Nucleus accumbens (tissue), 56 donors: ENCODE measurements around the gene CSRNP3.

Experiments used
- DNase-seq, 56 donors: peaks; one replicate each; lab custom pipeline; 2025; lab: John Stamatoyannopoulos, UW

Gene CSRNP3

DNA sequence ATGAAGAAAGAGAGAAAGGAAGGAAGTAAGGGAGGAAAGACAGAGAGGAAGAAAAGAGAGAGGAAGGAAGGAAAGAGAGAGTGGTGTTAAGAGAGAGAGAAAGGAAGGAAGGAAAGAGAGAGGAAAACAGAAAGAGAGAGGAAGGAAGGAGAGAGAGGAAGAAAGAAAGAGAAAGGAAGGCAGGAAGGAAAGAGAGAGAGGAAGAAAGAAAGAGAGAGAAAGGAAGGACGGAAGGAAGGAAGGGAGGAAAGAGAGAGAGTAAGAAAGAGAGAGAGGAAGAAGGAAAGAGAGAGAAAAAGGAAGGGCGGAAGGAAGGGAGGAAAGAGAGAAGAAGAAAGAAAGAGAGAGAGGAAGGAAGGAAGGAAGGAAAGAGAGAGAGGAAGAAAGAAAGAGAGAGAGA is 197.1 kb downstream of the CSRNP3 start:
- no peak for DNase-seq

- no peak for DNase-seq
These were observed 197.9 kb downstream of the CSRNP3 start for GRCh38 chr2:165667375-165667774.

DNA sequence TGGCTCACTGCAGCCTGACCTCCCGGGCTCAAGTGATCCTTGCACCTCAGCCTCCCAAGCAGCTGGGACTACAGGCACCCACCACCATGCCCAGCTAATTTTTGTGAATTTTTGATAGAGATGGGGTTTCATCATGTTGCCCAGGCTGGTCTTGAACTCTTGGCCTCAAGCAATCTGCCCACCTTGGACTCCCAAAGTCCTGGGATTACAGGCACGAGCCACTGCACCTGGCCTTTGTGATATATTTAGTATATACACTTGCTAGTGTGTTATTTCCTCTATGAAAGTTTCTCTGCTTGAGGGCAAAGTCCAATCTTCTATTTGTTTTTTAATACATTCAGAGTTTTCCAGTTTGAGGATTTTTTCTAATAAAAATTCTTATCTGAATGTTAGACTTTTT is 205.3 kb downstream of the CSRNP3 start:
- DNase-seq: no peak

- DNase-seq: no peak
These were observed 206.1 kb downstream of the CSRNP3 start for GRCh38 chr2:165675551-165675968.

- peak in 24 of 56 donors; percentile 3 to 75 (median 30) for DNase-seq
These were observed 209.4 kb downstream of the CSRNP3 start for GRCh38 chr2:165678882-165679281.

GRCh38 chr2:165679621-165680020 is 210.1 kb downstream of the CSRNP3 start:
- no peak for DNase-seq

DNA sequence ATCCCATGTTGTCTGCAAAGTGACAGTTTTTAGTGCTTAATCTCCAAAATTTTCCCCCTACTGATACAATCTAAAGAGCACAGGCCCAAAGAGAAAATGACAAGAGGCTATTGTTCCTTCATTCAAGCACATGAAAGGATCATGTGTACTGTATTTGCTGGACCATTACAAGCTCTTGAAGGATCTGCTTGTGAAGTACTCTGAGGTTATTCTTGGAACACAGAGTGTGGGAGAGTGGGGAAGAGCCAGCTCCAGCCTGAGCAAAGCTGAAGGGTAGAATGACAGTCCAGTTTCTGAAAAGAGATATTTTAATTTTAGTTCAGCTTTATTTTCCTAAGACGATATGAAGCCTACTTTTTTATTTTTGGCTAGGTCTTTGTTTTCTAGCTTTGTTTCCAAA is 212.3 kb downstream of the CSRNP3 start:
- DNase-seq: peak in 15 of 56 donors; percentile 3 to 48 (median 13)

DNA sequence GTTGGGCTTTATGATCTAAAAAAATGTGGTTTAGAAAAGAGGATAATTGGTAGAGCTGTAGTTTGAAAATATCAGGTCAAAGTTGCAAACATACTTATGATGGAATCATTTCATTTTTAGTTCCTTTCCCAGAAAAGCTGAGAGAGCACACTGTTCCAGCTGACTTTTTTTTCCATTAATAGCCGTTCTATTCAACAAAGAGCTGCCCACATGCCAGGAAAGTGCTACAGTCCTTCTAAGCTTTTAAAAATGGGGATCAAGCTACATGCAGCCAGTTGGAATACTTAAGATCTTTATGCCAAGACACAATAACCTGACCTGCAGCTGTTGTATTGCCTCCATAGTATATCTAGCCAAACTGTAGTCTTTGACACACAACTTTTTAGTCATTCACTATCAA is 213.0 kb downstream of the CSRNP3 start:
- peak in 1 of 56 donors; percentile 23 for DNase-seq

- no peak for DNase-seq
These were observed 217.3 kb downstream of the CSRNP3 start for GRCh38 chr2:165686800-165687199.

DNA sequence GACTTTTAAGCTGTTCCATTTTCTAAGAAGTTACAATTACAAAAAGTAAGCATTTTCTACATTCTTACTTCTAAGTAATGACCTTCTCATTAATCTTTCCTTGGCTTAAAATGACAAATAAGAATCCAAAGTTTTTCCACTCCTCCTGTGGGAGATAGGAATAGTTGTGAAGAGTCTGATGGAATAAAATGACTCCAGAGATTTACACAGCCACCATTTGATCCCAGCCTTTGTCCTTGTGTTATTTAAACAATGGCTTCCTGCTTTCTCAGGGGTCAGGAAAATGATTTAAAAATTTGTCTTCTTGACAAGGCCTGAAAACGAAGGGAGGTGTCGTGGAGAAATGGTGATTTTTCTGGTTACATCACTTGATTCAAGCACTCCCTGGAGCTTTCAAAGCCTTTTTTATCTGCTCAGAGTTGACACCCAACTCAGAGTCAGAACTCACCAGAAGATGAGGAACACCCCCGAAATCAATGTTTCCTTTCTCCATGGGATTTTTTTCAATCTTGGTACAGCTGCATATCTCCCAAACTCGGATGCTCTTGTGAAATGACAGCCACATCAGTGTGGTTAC is 218.0 kb downstream of the CSRNP3 start:
- no peak for DNase-seq

GRCh38 chr2:165691615-165692014 is 222.1 kb downstream of the CSRNP3 start:
- peak in 6 of 56 donors; percentile 7 to 67 (median 16) for DNase-seq

DNA sequence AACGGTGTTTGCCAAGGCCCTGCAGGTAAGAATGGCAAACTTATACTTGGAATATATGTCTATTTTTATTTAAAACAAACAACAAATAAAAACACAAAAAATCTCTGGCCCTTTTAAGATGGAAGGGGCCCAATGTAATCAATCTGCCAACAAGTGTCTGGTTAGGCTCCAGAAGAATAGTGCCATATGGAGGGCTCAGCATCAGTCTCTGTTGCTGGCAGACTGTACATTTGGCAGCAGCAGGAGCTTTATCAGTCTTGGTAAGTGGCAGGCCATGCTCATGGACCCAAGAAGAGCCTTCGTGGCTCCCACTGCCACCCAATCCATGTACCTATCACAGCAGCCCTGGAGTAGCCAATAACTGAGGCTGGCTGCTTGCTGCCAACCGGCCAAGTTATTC is 223.4 kb downstream of the CSRNP3 start:
- DNase-seq: no peak

DNA sequence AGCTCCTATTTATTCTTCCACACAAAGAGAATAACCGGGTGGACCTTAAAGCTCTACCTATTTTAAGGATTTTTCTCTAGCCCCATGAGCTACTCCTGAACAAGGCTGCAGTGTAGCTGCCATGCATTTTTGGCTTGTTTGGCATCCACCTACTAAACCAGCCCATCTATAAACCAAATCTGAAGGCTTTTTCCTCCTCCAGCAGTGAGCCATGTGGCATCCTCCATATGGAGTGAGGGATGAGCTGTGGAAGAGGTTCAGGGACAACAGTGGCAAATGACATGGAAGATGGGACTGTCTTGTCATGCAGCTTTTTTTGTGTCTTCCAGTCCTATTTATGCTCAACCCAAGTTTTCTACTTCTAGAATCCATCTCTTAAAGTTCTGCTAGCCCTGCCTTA is 224.3 kb downstream of the CSRNP3 start:
- no peak for DNase-seq

DNA sequence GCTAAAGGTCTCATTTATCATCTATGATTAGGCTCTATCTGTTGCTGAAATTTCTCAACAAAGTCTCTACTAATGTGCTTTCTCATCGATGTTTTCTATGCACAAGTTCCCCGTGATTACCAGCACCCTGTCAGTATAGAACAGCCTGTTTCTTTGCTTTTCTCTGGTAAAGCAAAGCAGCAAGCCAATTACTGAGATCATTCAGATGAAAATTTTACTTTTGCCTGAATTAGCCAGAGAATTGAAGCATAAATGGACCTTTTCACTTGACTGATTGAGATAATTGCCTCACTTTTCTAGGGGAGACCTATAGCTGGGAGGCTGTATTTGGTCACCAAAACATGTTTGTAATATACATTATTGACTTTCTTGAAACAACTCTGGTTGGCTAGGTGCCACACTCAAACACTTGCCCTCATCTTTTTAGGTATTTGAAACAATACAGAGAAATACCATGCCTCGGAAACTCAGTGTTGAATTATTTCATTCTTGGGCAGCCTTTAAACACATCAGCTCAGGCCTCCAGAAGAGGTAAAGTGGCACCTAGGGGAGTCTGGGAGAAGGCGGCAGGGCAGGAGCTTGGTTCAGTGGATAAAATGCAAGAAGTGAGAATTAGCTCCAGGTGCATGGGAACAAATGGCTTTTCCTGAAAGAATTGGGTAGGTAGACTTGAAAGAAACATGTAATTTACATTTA is 228.4 kb downstream of the CSRNP3 start:
- DNase-seq: no peak

DNA sequence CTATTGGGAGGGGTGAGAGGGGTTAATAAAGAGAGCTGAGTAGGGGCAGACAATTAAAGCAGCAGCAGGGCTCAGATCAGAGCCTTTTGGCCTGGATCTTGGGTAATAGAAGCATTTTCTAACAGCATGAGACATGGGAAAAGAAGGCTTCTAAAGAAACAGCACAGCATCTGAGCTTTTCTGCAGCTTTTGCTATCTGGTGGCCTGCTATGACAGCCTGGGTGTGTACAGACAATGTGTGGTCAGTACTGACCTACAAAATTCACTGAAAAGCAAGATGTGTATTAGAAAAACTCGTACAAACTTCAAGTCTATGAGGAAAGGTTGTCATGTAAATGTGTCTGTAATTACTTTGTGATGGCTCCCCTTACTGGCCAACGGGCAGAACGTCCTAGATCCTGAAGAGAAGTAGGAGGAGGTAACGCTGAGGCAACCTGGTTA is 229.0 kb downstream of the CSRNP3 start:
- peak in 29 of 56 donors; percentile 4 to 64 (median 21) for DNase-seq

DNA sequence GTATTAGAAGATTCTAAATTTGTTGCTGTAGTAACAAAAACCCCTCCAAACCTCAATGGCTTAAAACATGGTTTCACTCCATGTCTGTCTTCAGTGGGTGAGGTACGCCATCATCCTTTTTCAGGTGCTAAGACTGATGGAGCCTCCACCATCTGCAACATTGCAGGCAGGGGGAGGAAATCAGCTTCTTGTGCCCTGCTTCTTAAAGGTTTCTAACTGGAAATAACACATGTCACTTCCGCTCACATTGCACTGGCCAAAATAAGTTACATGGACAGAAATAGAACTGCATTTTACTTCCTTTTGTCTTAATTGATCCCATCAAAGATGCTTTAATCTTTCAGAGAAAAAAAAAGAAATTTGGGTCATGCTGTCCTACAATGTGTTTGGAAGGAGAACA is 230.4 kb downstream of the CSRNP3 start:
- no peak for DNase-seq

DNA sequence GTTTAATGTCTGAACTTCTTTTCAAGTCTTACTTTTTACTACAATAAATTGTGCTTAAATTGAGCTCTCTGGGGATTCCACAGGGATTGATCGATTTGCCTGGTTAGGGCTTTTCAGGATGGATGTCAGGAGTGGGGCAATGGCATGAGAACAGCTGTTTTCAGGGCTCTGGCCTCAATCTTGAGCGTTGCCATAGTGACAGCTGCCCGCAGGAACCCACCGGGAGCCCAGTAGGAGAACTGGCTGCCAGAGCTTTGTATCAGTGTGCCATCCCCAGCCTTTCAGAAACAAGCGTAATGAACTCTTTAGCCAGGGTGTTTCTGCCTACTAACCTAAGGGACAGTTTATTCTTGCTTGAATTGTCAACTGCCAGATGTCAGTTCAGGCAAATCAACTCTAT is 231.0 kb downstream of the CSRNP3 start:
- DNase-seq: peak in 1 of 56 donors; percentile 10

DNA sequence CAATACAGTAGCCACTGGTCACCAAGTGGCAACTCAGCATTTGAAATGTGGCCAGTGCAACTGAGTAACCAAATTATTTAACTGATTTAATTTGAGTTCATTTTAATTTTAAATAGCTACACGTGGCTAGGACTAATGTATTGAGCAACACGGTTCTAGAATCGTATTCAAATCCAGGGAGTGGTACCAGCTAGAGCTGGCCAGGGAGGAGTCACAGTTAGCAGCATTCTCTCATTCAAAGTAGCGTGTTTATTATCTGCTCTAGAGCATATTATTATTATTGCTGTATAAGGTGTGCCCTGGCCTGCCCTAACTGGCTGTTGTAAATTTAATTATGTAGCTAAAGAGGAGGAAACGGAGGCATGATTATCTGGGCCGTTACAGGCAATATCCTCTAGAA is 231.6 kb downstream of the CSRNP3 start:
- no peak for DNase-seq

GRCh38 chr2:165706960-165707487 is 237.5 kb downstream of the CSRNP3 start:
- no peak for DNase-seq

DNA sequence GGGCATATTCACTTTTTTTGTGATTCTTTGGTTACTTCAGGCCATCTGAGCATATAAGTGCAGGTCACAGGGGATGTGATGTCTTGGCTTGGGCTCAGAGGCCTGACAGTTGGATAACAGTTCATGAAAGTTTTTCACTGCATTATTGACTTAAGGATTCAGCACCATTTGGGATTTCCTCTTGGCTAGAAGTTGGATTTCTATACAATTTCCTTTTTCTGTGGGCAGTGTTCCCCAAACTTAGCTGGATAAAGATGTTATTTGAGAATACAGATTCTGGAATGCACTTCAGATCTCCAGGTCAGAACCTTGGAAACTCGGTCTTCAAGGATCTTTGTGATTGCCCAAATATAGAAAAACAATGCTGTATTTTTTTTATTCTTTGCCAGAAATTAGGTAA is 246.6 kb downstream of the CSRNP3 start:
- no peak for DNase-seq

- peak in 29 of 56 donors; percentile 1 to 68 (median 23) for DNase-seq
These were observed 249.2 kb downstream of the CSRNP3 start for GRCh38 chr2:165718610-165719210.

GRCh38 chr2:165720511-165720910 is 251.0 kb downstream of the CSRNP3 start:
- no peak for DNase-seq
